Activated CD8-positive, alpha-beta T cell treated with anti-CD3 and anti-CD28 coated beads for 36 hours (primary cell): ENCODE results near the gene GAS2. TPM values are rescaled to one million over a fixed set of nuclear protein-coding genes. Genes with fewer than 3 reads are reported as not detected.

Source experiments
- ATAC-seq: fragments of 200-7000 bp; cut with Tn5 transposase; one replicate; pipeline ENCODE4 v1.10.0; 2021; ENCODE audit warnings: mild to moderate bottlenecking, moderate library complexity
- CTCF ChIA-PET: fragments of 350-600 bp; sonication (Branson Sonifier 250); formaldehyde crosslinking; loops from one replicate; lab custom pipeline; 2021; ENCODE audit warnings: antibody characterized with exemption; lab: Charles Lee
- POLR2A ChIA-PET: fragments of 350-600 bp; sonication (Branson Sonifier 250); formaldehyde crosslinking; loops from one replicate; lab custom pipeline; 2021; ENCODE audit warnings: antibody characterized with exemption; lab: Charles Lee
- DNase-seq: peaks from one replicate; pipeline ENCODE4 v3.0.0-alpha.2; 2020
- H3K27ac Mint-ChIP-seq: one replicate; pipeline ENCODE4 v1.8.0; 2021; ENCODE audit warnings: mild to moderate bottlenecking, mixed read lengths
- H3K27me3 Mint-ChIP-seq: one replicate; pipeline ENCODE4 v1.8.0; 2021; ENCODE audit warnings: mixed read lengths
- H3K36me3 Mint-ChIP-seq: one replicate; pipeline ENCODE4 v1.8.0; 2021; ENCODE audit warnings: low read depth, mixed read lengths
- H3K4me1 Mint-ChIP-seq: one replicate; pipeline ENCODE4 v1.8.0; 2021; ENCODE audit warnings: low read depth, mixed read lengths
- H3K4me3 Mint-ChIP-seq: one replicate; pipeline ENCODE4 v1.8.0; 2021; ENCODE audit warnings: mild to moderate bottlenecking, moderate library complexity, mixed read lengths
- H3K9me3 Mint-ChIP-seq: one replicate; pipeline ENCODE4 v1.8.0; 2021; ENCODE audit warnings: mixed read lengths
- intact Hi-C: fragments of 100-400 bp; cut with micrococcal nuclease; formaldehyde crosslinking; loops from one replicate; pipeline ENCODE4 v1.10.0; 2022
- total RNA-seq, 2 experiments: library from RNA; stranded (reverse); gene quantifications; one replicate each; pipeline ENCODE4 v1.2.3, GENCODE V29; 2021
- TF ChIP-seq, protein P1 (sequence below): fragments of 200-600 bp; IDR thresholded peaks from one replicate; pipeline ENCODE4 v1.8.0; 2022; ENCODE audit warnings: antibody characterized with exemption, mild to moderate bottlenecking

GAS2 gene
- total RNA-seq, 2 experiments from 2014 or later, result 0.99 to 2.6 TPM

DNA sequence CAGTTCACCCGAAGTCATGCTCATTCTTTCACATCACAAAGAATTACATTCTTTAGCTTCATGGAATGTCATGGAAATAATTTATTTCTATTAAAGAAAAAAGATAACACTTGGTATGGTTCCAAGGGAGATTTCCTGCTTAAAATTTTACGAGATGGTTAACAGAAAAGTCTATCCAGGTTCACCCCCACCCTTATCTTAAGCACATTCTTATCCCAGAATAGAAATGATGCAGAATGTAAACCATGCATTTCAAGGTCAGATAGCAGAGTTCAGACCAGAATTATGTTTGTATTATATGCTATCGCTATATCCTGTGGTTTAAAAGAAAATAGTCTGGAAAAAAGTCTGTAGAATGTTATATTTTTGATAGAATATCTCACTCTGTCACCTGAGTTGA lies 58.7 kb downstream of the GAS2 start:
- Mint-ChIP-seq H3K27me3 (no peaks in the 10 kb centered on the region), H3K36me3 (no peaks in the 10 kb centered on the region), H3K9me3 (no peaks in the 10 kb centered on the region), H3K27ac (no peak overlapping the region), H3K4me3 (no peak overlapping the region), H3K4me1 (no peaks in the 10 kb centered on the region)
- DNase-seq (no peak), ATAC-seq (no peak)
- ChIA-PET POLR2A (no interaction called here), CTCF (no interaction called here)
- intact Hi-C loops, result no loop called here
- TF ChIP-seq, protein P1, sequence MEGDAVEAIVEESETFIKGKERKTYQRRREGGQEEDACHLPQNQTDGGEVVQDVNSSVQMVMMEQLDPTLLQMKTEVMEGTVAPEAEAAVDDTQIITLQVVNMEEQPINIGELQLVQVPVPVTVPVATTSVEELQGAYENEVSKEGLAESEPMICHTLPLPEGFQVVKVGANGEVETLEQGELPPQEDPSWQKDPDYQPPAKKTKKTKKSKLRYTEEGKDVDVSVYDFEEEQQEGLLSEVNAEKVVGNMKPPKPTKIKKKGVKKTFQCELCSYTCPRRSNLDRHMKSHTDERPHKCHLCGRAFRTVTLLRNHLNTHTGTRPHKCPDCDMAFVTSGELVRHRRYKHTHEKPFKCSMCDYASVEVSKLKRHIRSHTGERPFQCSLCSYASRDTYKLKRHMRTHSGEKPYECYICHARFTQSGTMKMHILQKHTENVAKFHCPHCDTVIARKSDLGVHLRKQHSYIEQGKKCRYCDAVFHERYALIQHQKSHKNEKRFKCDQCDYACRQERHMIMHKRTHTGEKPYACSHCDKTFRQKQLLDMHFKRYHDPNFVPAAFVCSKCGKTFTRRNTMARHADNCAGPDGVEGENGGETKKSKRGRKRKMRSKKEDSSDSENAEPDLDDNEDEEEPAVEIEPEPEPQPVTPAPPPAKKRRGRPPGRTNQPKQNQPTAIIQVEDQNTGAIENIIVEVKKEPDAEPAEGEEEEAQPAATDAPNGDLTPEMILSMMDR, result no peak

GRCh38 chr11:22728600-22729389 lies 62.4 kb downstream of the GAS2 start:
- ChIA-PET CTCF (interaction anchor here (1.3 to 2.2 kb wide), 2 partner anchors 26 to 59 kb away, joined by 4 to 9 read pairs; no protein-coding TSS in a partner anchor), POLR2A (no interaction called here)
- Mint-ChIP-seq H3K36me3 (no peaks in the 10 kb centered on the region), H3K4me3 (no peak overlapping the region), H3K27ac (no peak overlapping the region), H3K4me1 (no peaks in the 10 kb centered on the region), H3K9me3 (no peaks in the 10 kb centered on the region), H3K27me3 (no peaks in the 10 kb centered on the region)
- ATAC-seq, result no peak
- DNase-seq, result no peak
- intact Hi-C loops, result no loop called here
- TF ChIP-seq, protein P1, result no peak

- Mint-ChIP-seq H3K36me3 (no peaks in the 10 kb centered on the region), H3K9me3 (no peaks in the 10 kb centered on the region), H3K4me3 (no peak overlapping the region), H3K27ac (no peak overlapping the region), H3K4me1 (no peaks in the 10 kb centered on the region), H3K27me3 (no peaks in the 10 kb centered on the region)
- ChIA-PET POLR2A (no interaction called here), CTCF (interaction anchor here (0.8 to 2.2 kb wide), 4 partner anchors 23 to 70 kb away, joined by 3 to 9 read pairs (median 4); no protein-coding TSS in a partner anchor)
- intact Hi-C loops, result loop anchor here (5.0 kb wide), 1 partner anchor 58 kb away; no protein-coding TSS in a partner anchor
- DNase-seq, result peak; percentile 11
- no peak for ATAC-seq
- TF ChIP-seq, protein P1, result peak; percentile 32
These were observed 63.9 kb downstream of the GAS2 start for GRCh38 chr11:22730319-22730718.

GRCh38 chr11:22732588-22732987 lies 66.2 kb downstream of the GAS2 start:
- no peaks in the 10 kb centered on the region for H3K27me3 Mint-ChIP-seq
- CTCF ChIA-PET, result no interaction called here

More at GRCh38 chr11:22732588-22732987, 66.2 kb downstream of the GAS2 start:
- Mint-ChIP-seq H3K4me3 (no peak overlapping the region), H3K9me3 (no peaks in the 10 kb centered on the region), H3K36me3 (no peaks in the 10 kb centered on the region), H3K4me1 (no peaks in the 10 kb centered on the region), H3K27ac (no peak overlapping the region)
- TF ChIP-seq, protein P1, result no peak
- DNase-seq, result no peak
- POLR2A ChIA-PET, result no interaction called here
- intact Hi-C loops, result loop anchor here (5.0 kb wide), 1 partner anchor 60 kb away; no protein-coding TSS in a partner anchor
- no peak for ATAC-seq
